K562 (cell line): Measurements from ENCODE around the gene LIPT1. TPM values are rescaled to one million over a fixed set of nuclear protein-coding genes. Genes with fewer than 3 reads are reported as not detected.
A peak's percentile ranks its signal among the peaks of the same experiment; 100 is the strongest.

Experiments used
- ATAC-seq: fragments of 200-7000 bp; cut with Tn5 transposase; 3 replicates; pipeline ENCODE4 v1.9.1; 2020; ENCODE audit warnings: moderate library complexity
- BruUV-seq: library from RNA; stranded (reverse); fragments of 400-500 nt; replicated peaks from 2 replicates; lab custom pipeline; 2021; lab: Mats Ljungman, UMichigan
- CTCF ChIA-PET: fragments of 300-600 bp; formaldehyde crosslinking; extraction: SDS; loops from one replicate; lab custom pipeline; 2021; ENCODE audit warnings: low intra/inter-chr PET ratio; lab: Yijun Ruan, JAX
- POLR2A ChIA-PET: fragments of 300-600, 350-650 bp; sonication (Branson Sonifier 250); formaldehyde crosslinking; extraction: SDS; loops from one replicate; lab custom pipeline; 2021; ENCODE audit warnings: antibody characterized with exemption, inconsistent platforms; lab: Yijun Ruan, JAX
- DNase-seq, 4 experiments: peaks; one replicate each; pipeline versions ENCODE4 v3.0.0 to v3.0.0-alpha.2; 2011 to 2018; ENCODE audit warnings: low spot score in 3 of 4, mixed read lengths in 3 of 4; ENCODE audit errors: extremely low read depth in 1 of 4
- FAIRE-seq: peaks from 2 replicates; lab custom pipeline; 2011; peaks lifted over from hg19 to GRCh38; lab: Jason Lieb, UNC
- H2AFZ ChIP-seq: 2 replicates; pipeline ENCODE4 v1.6.0; 2011; ENCODE audit warnings: low read depth, low read length, control low read depth, inconsistent platforms
- H3K27ac ChIP-seq: fragments of 200-600 bp; 3 replicates; pipeline ENCODE4 v1.8.0; 2011; ENCODE audit warnings: low read depth, mild to moderate bottlenecking, control low read depth, inconsistent platforms, low read length, moderate library complexity, mixed read lengths; ENCODE audit errors: extremely low read depth
- H3K27me3 ChIP-seq, 2 experiments: fragments of 300-600 bp in 1 of 2; 2 replicates in 1 of 2; 3 replicates in 1 of 2; pipeline versions ENCODE4 v1.6.0 to v1.8.0; 2011; ENCODE audit warnings: inconsistent platforms in 2 of 2, low read length in 2 of 2, mild to moderate bottlenecking in 1 of 2, mixed read lengths in 1 of 2, moderate library complexity in 1 of 2; ENCODE audit not compliant: control insufficient read depth in 2 of 2, insufficient read depth in 2 of 2
- H3K36me3 ChIP-seq: fragments of 300-600 bp; 3 replicates; pipeline ENCODE4 v1.8.0; 2011; ENCODE audit warnings: mild to moderate bottlenecking, low read length, inconsistent platforms; ENCODE audit not compliant: control insufficient read depth, insufficient read depth
- H3K4me1 ChIP-seq, 2 experiments: fragments of 200-600 bp in 1 of 2; replicated peaks in 1 of 2; 2 replicates in 1 of 2; 3 replicates in 1 of 2; pipeline versions ENCODE4 v1.5.1 to v1.8.0; 2011; ENCODE audit warnings: inconsistent platforms in 2 of 2, low read length in 2 of 2, mild to moderate bottlenecking in 1 of 2, mixed read lengths in 1 of 2, moderate library complexity in 1 of 2; ENCODE audit not compliant: control insufficient read depth in 2 of 2, insufficient read depth in 2 of 2
- H3K4me2 ChIP-seq: 2 replicates; pipeline ENCODE4 v1.6.1; 2011; ENCODE audit warnings: low read length, control low read depth, inconsistent platforms, mixed read lengths; ENCODE audit not compliant: insufficient read depth
- H3K4me3 ChIP-seq: fragments of 200-600 bp; sonication (generic), shearing (Covaris generic); 2 replicates; pipeline ENCODE4 v1.5.1; 2016; ENCODE audit warnings: control low read depth, inconsistent platforms
- H3K79me2 ChIP-seq: fragments of 200-600 bp; 3 replicates; pipeline ENCODE4 v1.8.0; 2011; ENCODE audit warnings: low read length, inconsistent platforms; ENCODE audit not compliant: control insufficient read depth, insufficient read depth
- H3K9ac ChIP-seq, 2 experiments: 2 replicates each; pipeline versions ENCODE4 v1.6.0 to v1.6.1; 2011; ENCODE audit warnings: low read depth in 2 of 2, low read length in 2 of 2, control low read depth in 1 of 2, inconsistent platforms in 1 of 2, mild to moderate bottlenecking in 1 of 2, mixed read lengths in 1 of 2; ENCODE audit not compliant: insufficient read depth in 1 of 2
- H3K9me1 ChIP-seq: one replicate; pipeline ENCODE4 v1.6.0; 2011; ENCODE audit warnings: inconsistent platforms, mild to moderate bottlenecking, low read length, moderate library complexity; ENCODE audit not compliant: control insufficient read depth, insufficient read depth
- H3K9me3 ChIP-seq: replicated peaks from 2 replicates; pipeline ENCODE4 v1.5.1; 2011; ENCODE audit warnings: low read depth, low read length, inconsistent platforms; ENCODE audit not compliant: control insufficient read depth, insufficient read depth
- H4K20me1 ChIP-seq: replicated peaks from 2 replicates; pipeline ENCODE4 v1.6.1; 2011; ENCODE audit warnings: low read length, inconsistent platforms, mixed read lengths; ENCODE audit not compliant: control insufficient read depth, insufficient read depth
- ARID1B ChIP-seq: fragments of 450-650 bp; IDR thresholded peaks from 2 replicates; pipeline ENCODE4 v1.6.1; 2016; ENCODE audit warnings: antibody characterized with exemption, mild to moderate bottlenecking, inconsistent platforms
- ATF3 ChIP-seq, 2 experiments: fragments of 450-650 bp in 1 of 2; sonication (generic) in 1 of 2; formaldehyde crosslinking in 1 of 2; IDR thresholded peaks in 1 of 2; conservative IDR thresholded peaks in 1 of 2; 2 replicates each; pipeline versions ENCODE4 v1.6.1 to v1.8.1; 2016 to 2023; ENCODE audit warnings: mild to moderate bottlenecking in 2 of 2, moderate library complexity in 2 of 2, inconsistent platforms in 1 of 2, missing genetic modification reagents in 1 of 2
- CBFA2T2 ChIP-seq: fragments of 450-650 bp; conservative IDR thresholded peaks from 2 replicates; pipeline ENCODE4 v1.6.1; 2017; ENCODE audit warnings: mild to moderate bottlenecking
- CBFA2T3 ChIP-seq: fragments of 450-650 bp; IDR thresholded peaks from 2 replicates; pipeline ENCODE4 v1.6.1; 2017
- DPF2 ChIP-seq: fragments of 450-650 bp; IDR thresholded peaks from 2 replicates; pipeline ENCODE4 v1.6.1; 2016
- FOSL1 ChIP-seq: fragments of 200-800 bp; sonication (Bioruptor generic); conservative IDR thresholded peaks from 2 replicates; pipeline ENCODE4 v1.6.1; 2016; ENCODE audit warnings: missing genetic modification characterization, missing compliant biosample characterization
- JUN ChIP-seq, 2 experiments: sonication (generic) in 1 of 2; formaldehyde crosslinking in 1 of 2; IDR thresholded peaks; 2 replicates each; pipeline versions ENCODE4 v1.6.1 to v1.8.0; 2012 to 2022; ENCODE audit warnings: borderline replicate concordance in 2 of 2, mild to moderate bottlenecking in 2 of 2, improper control_type of control experiment in 1 of 2, low read depth in 1 of 2, low read length in 1 of 2, missing genetic modification reagents in 1 of 2
- JUND ChIP-seq, 2 experiments: IDR thresholded peaks; 2 replicates in 1 of 2; 3 replicates in 1 of 2; pipeline ENCODE4 v1.6.1; 2011; ENCODE audit warnings: borderline replicate concordance in 2 of 2, low read depth in 2 of 2, low read length in 2 of 2, improper control_type of control experiment in 1 of 2, missing biosample characterization in 1 of 2, missing genetic modification characterization in 1 of 2, missing genetic modification reagents in 1 of 2
- KDM1A ChIP-seq, 2 experiments: fragments of 450-650 bp; IDR thresholded peaks; 2 replicates each; pipeline ENCODE4 v1.6.1; 2016; ENCODE audit warnings: mild to moderate bottlenecking in 2 of 2
- NFE2 ChIP-seq: IDR thresholded peaks from 2 replicates; pipeline ENCODE4 v1.6.1; 2014; ENCODE audit warnings: antibody characterized with exemption, low read depth
- NFE2L1 ChIP-seq: fragments of 450-650 bp; IDR thresholded peaks from 2 replicates; pipeline ENCODE4 v1.6.1; 2016; ENCODE audit warnings: missing genetic modification characterization, low read depth, mild to moderate bottlenecking, missing compliant biosample characterization, moderate library complexity, borderline replicate concordance
- RBM39 ChIP-seq: fragments of 200-400 bp; formaldehyde crosslinking; optimal IDR thresholded peaks from 2 replicates; pipeline ENCODE3; 2018; ENCODE audit warnings: low read depth, low read length
- SMARCA4 ChIP-seq: fragments of 450-650 bp; IDR thresholded peaks from 2 replicates; pipeline ENCODE4 v1.6.1; 2016
- SMARCE1 ChIP-seq: fragments of 450-650 bp; IDR thresholded peaks from 2 replicates; pipeline ENCODE4 v1.7.1; 2016; ENCODE audit warnings: mild to moderate bottlenecking
- TAL1 ChIP-seq: fragments of 450-650 bp; IDR thresholded peaks from 2 replicates; pipeline ENCODE4 v1.6.1; 2016; ENCODE audit warnings: mild to moderate bottlenecking
- TCF7 ChIP-seq: sonication (generic); IDR thresholded peaks from 2 replicates; pipeline ENCODE4 v1.6.1; 2016; ENCODE audit warnings: antibody characterized with exemption, borderline replicate concordance
- WGBS: fragments of 100-300 bp; shearing (Covaris generic); methylation state at CpG from one replicate; pipeline ENCODE4 v1.1.6; 2016; ENCODE audit warnings: low coverage, mixed read lengths; ENCODE audit not compliant: insufficient coverage; ENCODE audit errors: missing lambda C conversion rate; 5-methylcytosine and 5-hydroxymethylcytosine counted together
- in situ Hi-C: fragments of 300-500 bp; cut with MboI; formaldehyde crosslinking; loops from 4 replicates; pipeline ENCODE4 v1.15.0; 2018; ENCODE audit warnings: inconsistent platforms, mixed read lengths
- intact Hi-C: fragments of 100-400 bp; cut with micrococcal nuclease; formaldehyde crosslinking; loops from 2 replicates; pipeline ENCODE4 v1.14.2; 2022
- polyA plus RNA-seq, 8 experiments: library from polyadenylated mRNA; depleted of rRNA in 4 of 8; stranded (reverse) in 5 of 8; unstranded in 3 of 8; fragments of >200 nt; fragmentation: Nextera tagmentation in 2 of 8; fragmentation: Illumina TruSeq in 1 of 8; extraction: Ambion mirVana in 2 of 8; extraction: Trizol in 1 of 8; gene quantifications; 2 replicates each; pipeline versions ENCODE4 v1.2.1 to v1.2.3, GENCODE V29; 2011 to 2014; ENCODE audit warnings: inconsistent platforms in 1 of 8, missing spikeins in 1 of 8
- total RNA-seq, 7 experiments: library from RNA; depleted of rRNA in 6 of 7; stranded (reverse); fragments of >200 nt in 6 of 7; fragmentation: Illumina TruSeq in 2 of 7; extraction: Trizol in 2 of 7; gene quantifications; 2 replicates each; pipeline versions ENCODE4 v1.2.1 to v1.2.3, GENCODE V29; 2011 to 2021; ENCODE audit warnings: low replicate concordance in 1 of 7

Gene LIPT1
- total and polyA plus RNA-seq, 9 of the 15 experiments (the other 6 are each of a cell fraction or from before 2014, with no cell fraction given): 6.4 to 18.3 (median 11.6) TPM

- H3K9me1 ChIP-seq: no peaks in the 10 kb centered on the region
- CTCF ChIA-PET: no interaction called here
- intact Hi-C loops: no loop called here
- in situ Hi-C loops: no loop called here
- no peak overlapping the region for H3K4me3 ChIP-seq
- POLR2A ChIA-PET: interaction anchor here (0.6 kb wide), 2 partner anchors 207 to 746 kb away, joined by 3 read pairs; no protein-coding TSS in a partner anchor
- peaks cover 0 to 17% of the 10 kb centered on the region in 2 experiments; a peak in 2 of 5 replicates for H3K4me1 ChIP-seq
- ATAC-seq (no peak), DNase-seq (peak in 1 of 4 experiments; percentile 43), FAIRE-seq (peak; percentile 49)
- 6% methylated on average over 4 of the region's 4 CpGs for whole genome bisulfite sequencing
- H3K27me3 ChIP-seq: no peaks in the 10 kb centered on the region
- TF ChIP-seq DPF2 (0 out of 2 replicates have a peak, but pooled peaks have one; percentile 28), CBFA2T2 (peak; percentile 40), KDM1A (IDR thresholded peaks at IDR 0.05) (peak in 1 of 2 experiments; percentile 36; a peak in 1 of 4 replicates), CBFA2T3 (peak; percentile 64), JUND (IDR thresholded peaks at IDR 0.05; ENCODE audit: borderline replicate concordance, low read depth, low read length) (peak; percentile 78), JUND (tag; IDR thresholded peaks at IDR 0.05; ENCODE audit: borderline replicate concordance, low read depth, low read length) (peak; percentile 51; the same call in 1 of the 3 replicates), NFE2 (no peak), FOSL1 (tag) (peak; percentile 56), JUN (IDR thresholded peaks at IDR 0.05; ENCODE audit: borderline replicate concordance, low read depth, low read length) (peak; percentile 72; the same call in 1 of the 2 replicates), JUN (CRISPR knock-in tag; IDR thresholded peaks at IDR 0.05; ENCODE audit: borderline replicate concordance) (no peak), ATF3 (IDR thresholded peaks at IDR 0.05) (peak; percentile 82), ATF3 (CRISPR knock-in tag; conservative IDR thresholded peaks at IDR 0.05) (no peak), TAL1 (0 out of 2 replicates have a peak, but pooled peaks have one; percentile 13), ARID1B (peak; percentile 50; the same call in 1 of the 2 replicates), TCF7 (no peak), SMARCA4 (0 out of 2 replicates have a peak, but pooled peaks have one; percentile 35), SMARCE1 (0 out of 2 replicates have a peak, but pooled peaks have one; percentile 22), NFE2L1 (tag) (no peak), RBM39 (no peak)
- no peaks in the 10 kb centered on the region for H3K36me3 ChIP-seq
- H3K79me2 ChIP-seq: no peaks in the 10 kb centered on the region
- H3K27ac ChIP-seq: no peak overlapping the region
- H4K20me1 ChIP-seq: no peaks in the 10 kb centered on the region
- no peak overlapping the region for H3K9ac ChIP-seq
- no peak overlapping the region for H2AFZ ChIP-seq
- H3K9me3 ChIP-seq: no peaks in the 10 kb centered on the region
- no TSS peak for BruUV-seq
- H3K4me2 ChIP-seq: no peak overlapping the region
Observed at GRCh38 chr2:99139003-99139402, 15.8 kb upstream of the LIPT1 start.
